ENCODE data around the gene DLG5.

DNA sequence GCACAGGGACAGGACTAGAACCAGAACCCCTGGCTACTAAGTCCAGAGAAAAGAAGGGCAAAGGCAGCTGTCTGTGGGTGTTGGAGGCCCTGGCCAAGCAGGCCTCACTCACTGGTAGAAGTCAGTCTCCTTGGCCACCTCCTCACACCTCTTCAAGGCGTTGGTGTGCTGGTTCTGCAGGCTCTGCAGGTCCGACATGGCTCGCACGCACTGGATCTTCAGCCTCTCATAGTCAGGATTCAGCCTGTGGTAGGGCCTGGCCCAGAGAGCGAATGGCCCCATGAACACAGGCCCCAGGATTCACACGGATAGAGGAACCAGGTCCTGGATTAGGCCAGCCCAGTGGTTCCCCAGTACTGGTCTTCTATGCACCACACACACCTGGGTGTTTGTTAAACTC lies 72.4 kb downstream of the DLG5 start:
- TF ChIP-seq, protein P1, sequence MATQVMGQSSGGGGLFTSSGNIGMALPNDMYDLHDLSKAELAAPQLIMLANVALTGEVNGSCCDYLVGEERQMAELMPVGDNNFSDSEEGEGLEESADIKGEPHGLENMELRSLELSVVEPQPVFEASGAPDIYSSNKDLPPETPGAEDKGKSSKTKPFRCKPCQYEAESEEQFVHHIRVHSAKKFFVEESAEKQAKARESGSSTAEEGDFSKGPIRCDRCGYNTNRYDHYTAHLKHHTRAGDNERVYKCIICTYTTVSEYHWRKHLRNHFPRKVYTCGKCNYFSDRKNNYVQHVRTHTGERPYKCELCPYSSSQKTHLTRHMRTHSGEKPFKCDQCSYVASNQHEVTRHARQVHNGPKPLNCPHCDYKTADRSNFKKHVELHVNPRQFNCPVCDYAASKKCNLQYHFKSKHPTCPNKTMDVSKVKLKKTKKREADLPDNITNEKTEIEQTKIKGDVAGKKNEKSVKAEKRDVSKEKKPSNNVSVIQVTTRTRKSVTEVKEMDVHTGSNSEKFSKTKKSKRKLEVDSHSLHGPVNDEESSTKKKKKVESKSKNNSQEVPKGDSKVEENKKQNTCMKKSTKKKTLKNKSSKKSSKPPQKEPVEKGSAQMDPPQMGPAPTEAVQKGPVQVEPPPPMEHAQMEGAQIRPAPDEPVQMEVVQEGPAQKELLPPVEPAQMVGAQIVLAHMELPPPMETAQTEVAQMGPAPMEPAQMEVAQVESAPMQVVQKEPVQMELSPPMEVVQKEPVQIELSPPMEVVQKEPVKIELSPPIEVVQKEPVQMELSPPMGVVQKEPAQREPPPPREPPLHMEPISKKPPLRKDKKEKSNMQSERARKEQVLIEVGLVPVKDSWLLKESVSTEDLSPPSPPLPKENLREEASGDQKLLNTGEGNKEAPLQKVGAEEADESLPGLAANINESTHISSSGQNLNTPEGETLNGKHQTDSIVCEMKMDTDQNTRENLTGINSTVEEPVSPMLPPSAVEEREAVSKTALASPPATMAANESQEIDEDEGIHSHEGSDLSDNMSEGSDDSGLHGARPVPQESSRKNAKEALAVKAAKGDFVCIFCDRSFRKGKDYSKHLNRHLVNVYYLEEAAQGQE (IDR thresholded peaks at IDR 0.05; ENCODE audit: low read depth): no peak
- TF ChIP-seq EP300 (IDR thresholded peaks at IDR 0.05; ENCODE audit: borderline replicate concordance): no peak
- TF ChIP-seq RAD21 (IDR thresholded peaks at IDR 0.05; ENCODE audit: low read depth): no peak
- no peak for TF ChIP-seq TEAD4 (IDR thresholded peaks at IDR 0.05)
- TF ChIP-seq TCF12 (IDR thresholded peaks at IDR 0.05; ENCODE audit: low read depth): no peak; the same call in 1 of the 2 replicates
- no peak for TF ChIP-seq TAF1 (IDR thresholded peaks at IDR 0.05; ENCODE audit: low read depth)
- TF ChIP-seq CREB1 (IDR thresholded peaks at IDR 0.05; ENCODE audit: low read depth): no peak
- no peak for TF ChIP-seq CEBPB (IDR thresholded peaks at IDR 0.05)
- no peak for TF ChIP-seq MAX (IDR thresholded peaks at IDR 0.05)
- TF ChIP-seq NFIC (IDR thresholded peaks at IDR 0.05): no peak
- no peak for TF ChIP-seq EGR1 (IDR thresholded peaks at IDR 0.05)
- no peak for TF ChIP-seq FOXM1 (IDR thresholded peaks at IDR 0.05; ENCODE audit: borderline replicate concordance, low read depth)
- no peak for TF ChIP-seq YY1 (IDR thresholded peaks at IDR 0.05; ENCODE audit: low read depth)
